ENCODE data around the gene MICA. TPM values are rescaled to one million over a fixed set of nuclear protein-coding genes. Genes with fewer than 3 reads are reported as not detected.
"Not testable (repeated sequence)": the region's sequence is repeated elsewhere in the genome, so short reads cannot be mapped to it uniquely, and the experiment has no call there.

The MICA gene
- total RNA-seq, 1 donor from 2014 or later, result 33.0 TPM

GRCh38 chr6:31381666-31382065, 21.7 kb upstream of the MICA start:
- no peak for DNase-seq (ENCODE audit: low read depth)

GRCh38 chr6:31383149-31383548, 20.2 kb upstream of the MICA start:
- peak; percentile 63 for DNase-seq (ENCODE audit: low read depth)

- DNase-seq (ENCODE audit: low read depth), result no peak
Measured at GRCh38 chr6:31385041-31385440, 18.4 kb upstream of the MICA start.

- no peak for DNase-seq (ENCODE audit: low read depth)
Measured at GRCh38 chr6:31386099-31386498, 17.3 kb upstream of the MICA start.

- no peak for DNase-seq (ENCODE audit: low read depth)
Measured at GRCh38 chr6:31386977-31387376, 16.4 kb upstream of the MICA start.

GRCh38 chr6:31388916-31389801, 14.2 kb upstream of the MICA start:
- DNase-seq (ENCODE audit: low read depth), result not testable (repeated sequence)

- not testable (repeated sequence) for DNase-seq (ENCODE audit: low read depth)
Measured at GRCh38 chr6:31389802-31390132, 13.6 kb upstream of the MICA start.

GRCh38 chr6:31393932-31394331, 9.5 kb upstream of the MICA start:
- DNase-seq (ENCODE audit: low read depth), result no peak

- DNase-seq (ENCODE audit: low read depth), result no peak
Measured at GRCh38 chr6:31394381-31394780, 9.0 kb upstream of the MICA start.

- DNase-seq (ENCODE audit: low read depth), result no peak
Measured at GRCh38 chr6:31395832-31396231, 7.6 kb upstream of the MICA start.

- peak; percentile 40 for DNase-seq (ENCODE audit: low read depth)
Measured at GRCh38 chr6:31396422-31397152, 6.8 kb upstream of the MICA start.

GRCh38 chr6:31397153-31397499, 6.3 kb upstream of the MICA start:
- not testable (repeated sequence) for DNase-seq (ENCODE audit: low read depth)

- no peak for DNase-seq (ENCODE audit: low read depth)
Measured at GRCh38 chr6:31397901-31398525, 5.4 kb upstream of the MICA start.

- DNase-seq (ENCODE audit: low read depth), result peak; percentile 71
Measured at GRCh38 chr6:31399589-31400466, 3.6 kb upstream of the MICA start.

GRCh38 chr6:31400467-31401289, 2.7 kb upstream of the MICA start:
- peak; percentile 18 for DNase-seq (ENCODE audit: low read depth)

GRCh38 chr6:31401403-31401802, 2.0 kb upstream of the MICA start:
- peak; percentile 84 for DNase-seq (ENCODE audit: low read depth)

- no peak for DNase-seq (ENCODE audit: low read depth)
Measured at GRCh38 chr6:31402324-31403282, 792 bp upstream of the MICA start.

- not testable (repeated sequence) for DNase-seq (ENCODE audit: low read depth)
Measured at GRCh38 chr6:31404061-31404364, 618 bp downstream of the MICA start.

GRCh38 chr6:31405996-31406395, 2.6 kb downstream of the MICA start:
- DNase-seq (ENCODE audit: low read depth), result no peak

- DNase-seq (ENCODE audit: low read depth), result peak; percentile 62
Measured at GRCh38 chr6:31407699-31408098, 4.3 kb downstream of the MICA start.
